ENCODE results near the gene DNAJC15. TPM values are rescaled to one million over a fixed set of nuclear protein-coding genes. Genes with fewer than 3 reads are reported as not detected.

DNAJC15 gene
- total RNA-seq, 4 donors from 2014 or later, result 10.5 to 18.3 (median 11.4) TPM

- Histone ChIP-seq H3K27me3 (no peaks in the 10 kb centered on the region), H3K4me3 (no peak overlapping the region), H3K27ac (no peak overlapping the region), H3K36me3 (peaks cover 0 to 13% (median 0%) of the 10 kb centered on the region in 4 donors), H3K9me3 (no peaks in the 10 kb centered on the region), H3K4me1 (peaks cover 0 to 14% (median 4%) of the 10 kb centered on the region in 4 donors)
- intact Hi-C loops (cut with DNase I; ENCODE audit: low total_unique reads), result loop anchor here (10.0 kb wide), 1 partner anchor 721 kb away; no protein-coding TSS in a partner anchor
- in situ Hi-C loops (cut with MboI; ENCODE audit: low pct_ligation_motif_present in 1 of 4, low pct_unique_long_range_greater_than_20kb in 1 of 4, low sequenced_read_pairs in 3 of 4), result loop anchor here (25.0 kb wide), 1 partner anchor 704 kb away; the partner anchor contains the start of gene ENOX1 (in 4 of the 4)
- TF ChIP-seq POLR2A (IDR thresholded peaks at IDR 0.05), result no peak
- TF ChIP-seq EP300 (IDR thresholded peaks at IDR 0.05; ENCODE audit: low read depth), result no peak
- no peak for TF ChIP-seq POLR2AphosphoS5 (IDR thresholded peaks at IDR 0.05)
- TF ChIP-seq CTCF (IDR thresholded peaks at IDR 0.05), result no peak
- no peak for DNase-seq
Measured at GRCh38 chr13:43083750-43084149, 60.4 kb downstream of the DNAJC15 start.

GRCh38 chr13:43085545-43085944 lies 62.2 kb downstream of the DNAJC15 start:
- Histone ChIP-seq H3K9me3 (no peaks in the 10 kb centered on the region), H3K4me3 (no peak overlapping the region), H3K27me3 (no peaks in the 10 kb centered on the region), H3K27ac (no peak overlapping the region), H3K4me1 (peaks cover 0 to 14% (median 4%) of the 10 kb centered on the region in 4 donors), H3K36me3 (peaks cover 0 to 10% (median 0%) of the 10 kb centered on the region in 4 donors)
- in situ Hi-C loops (cut with MboI; ENCODE audit: low pct_ligation_motif_present in 1 of 4, low pct_unique_long_range_greater_than_20kb in 1 of 4, low sequenced_read_pairs in 3 of 4) (loop anchor here (25.0 kb wide), 1 partner anchor 702 kb away; the partner anchor contains the start of gene ENOX1 (in 4 of the 4)), intact Hi-C loops (cut with DNase I; ENCODE audit: low total_unique reads) (loop anchor here (10.0 kb wide), 1 partner anchor 719 kb away; no protein-coding TSS in a partner anchor)
- TF ChIP-seq POLR2AphosphoS5 (IDR thresholded peaks at IDR 0.05), result no peak
- TF ChIP-seq CTCF (IDR thresholded peaks at IDR 0.05), result peak; percentile 67 to 70 (median 68)
- no peak for TF ChIP-seq POLR2A (IDR thresholded peaks at IDR 0.05)
- no peak for DNase-seq
- 89 to 100% methylated on average over 1 of the region's 1 CpG for WGBS, 2 donors (ENCODE audit: low coverage in 1 of 2)

GRCh38 chr13:43086181-43086580 lies 62.8 kb downstream of the DNAJC15 start:
- Histone ChIP-seq H3K9me3 (no peaks in the 10 kb centered on the region), H3K4me1 (peaks cover 0 to 14% (median 4%) of the 10 kb centered on the region in 4 donors), H3K4me3 (no peak overlapping the region), H3K27me3 (no peaks in the 10 kb centered on the region), H3K36me3 (peaks cover 0 to 4% (median 0%) of the 10 kb centered on the region in 4 donors), H3K27ac (no peak overlapping the region)
- DNase-seq, result no peak
- in situ Hi-C loops (cut with MboI; ENCODE audit: low pct_ligation_motif_present in 1 of 4, low pct_unique_long_range_greater_than_20kb in 1 of 4, low sequenced_read_pairs in 3 of 4) (loop anchor here (25.0 kb wide), 1 partner anchor 701 kb away; the partner anchor contains the start of gene ENOX1 (in 4 of the 4)), intact Hi-C loops (cut with DNase I; ENCODE audit: low total_unique reads) (loop anchor here (10.0 kb wide), 1 partner anchor 719 kb away; no protein-coding TSS in a partner anchor)
- no peak for TF ChIP-seq POLR2A (IDR thresholded peaks at IDR 0.05)
- no peak for TF ChIP-seq CTCF (IDR thresholded peaks at IDR 0.05)
- TF ChIP-seq POLR2AphosphoS5 (IDR thresholded peaks at IDR 0.05), result no peak
- TF ChIP-seq EP300 (IDR thresholded peaks at IDR 0.05; ENCODE audit: low read depth), result no peak

- no peak for DNase-seq
Measured at GRCh38 chr13:43088093-43088511, 64.7 kb downstream of the DNAJC15 start.

More at GRCh38 chr13:43088093-43088511, 64.7 kb downstream of the DNAJC15 start:
- Histone ChIP-seq H3K9me3 (no peaks in the 10 kb centered on the region), H3K36me3 (peaks cover 0 to 4% (median 0%) of the 10 kb centered on the region in 4 donors), H3K4me3 (peak overlapping the region in 3 of 4 donors; percentile 3 to 31 (median 8)), H3K4me1 (peaks cover 0 to 14% (median 4%) of the 10 kb centered on the region in 4 donors), H3K27ac (peak overlapping the region in 2 of 4 donors; percentile 42 to 55), H3K27me3 (no peaks in the 10 kb centered on the region)
- TF ChIP-seq POLR2AphosphoS5 (IDR thresholded peaks at IDR 0.05) (no peak), CTCF (IDR thresholded peaks at IDR 0.05) (no peak), POLR2A (IDR thresholded peaks at IDR 0.05) (no peak), EP300 (IDR thresholded peaks at IDR 0.05; ENCODE audit: low read depth) (no peak)
- 61 to 66% methylated on average over 2 to 4 of the region's 4 CpGs for WGBS, 2 donors (ENCODE audit: low coverage in 1 of 2)
- intact Hi-C loops (cut with DNase I; ENCODE audit: low total_unique reads) (loop anchor here (10.0 kb wide), 1 partner anchor 717 kb away; no protein-coding TSS in a partner anchor), in situ Hi-C loops (cut with MboI; ENCODE audit: low pct_ligation_motif_present in 1 of 4, low pct_unique_long_range_greater_than_20kb in 1 of 4, low sequenced_read_pairs in 3 of 4) (loop anchor here (25.0 kb wide), 1 partner anchor 699 kb away; the partner anchor contains the start of gene ENOX1 (in 4 of the 4))

Measured in transverse colon (tissue), 4 donors.